ENCODE measurements around the gene NOA1. TPM values are rescaled to one million over a fixed set of nuclear protein-coding genes. Genes with fewer than 3 reads are reported as not detected.

The NOA1 gene
- total and polyA plus RNA-seq, 2 of the 8 experiments (the other 6 are each of a cell fraction or from before 2014, with no cell fraction given): 24.3 to 28.1 TPM

- TF ChIP-seq CTCF (IDR thresholded peaks at IDR 0.05; ENCODE audit: control extremely low read depth in 1 of 3, insufficient read depth in 1 of 3, low read depth in 1 of 3, low read length in 3 of 3): no peak
Measured at GRCh38 chr4:56959100-56959499, 18.3 kb downstream of the NOA1 start (continued).

All from H1 (cell line).